Renal pelvis (tissue), 4 donors: ENCODE data around the gene TRIM13. TPM values are rescaled to one million over a fixed set of nuclear protein-coding genes. Genes with fewer than 3 reads are reported as not detected.
A peak's percentile ranks its signal among the peaks of the same experiment; 100 is the strongest.

ENCODE experiments used
- DNase-seq: peaks from one replicate; pipeline ENCODE4 v3.0.0-alpha.2; 2013
- polyA plus RNA-seq, 3 donors: library from polyadenylated mRNA; unstranded; fragments of 120-200 nt; gene quantifications; one replicate each; pipeline ENCODE4 v1.2.1, GENCODE V29; 2013; ENCODE audit not compliant: insufficient read length in 3 of 3

The TRIM13 gene
- polyA plus RNA-seq, 3 donors: 42.4 to 51.1 (median 48.0) TPM

GRCh38 chr13:49993111-49993510, 3.7 kb upstream of the TRIM13 start:
- DNase-seq: no peak

- no peak for DNase-seq
These were observed 3.2 kb upstream of the TRIM13 start for GRCh38 chr13:49993666-49994065.

- no peak for DNase-seq
These were observed 1.2 kb upstream of the TRIM13 start for GRCh38 chr13:49995625-49996101.

GRCh38 chr13:49996161-49996915, 504 bp upstream of the TRIM13 start:
- peak; percentile 91 for DNase-seq

GRCh38 chr13:49997955-49998354, 1.1 kb downstream of the TRIM13 start:
- no peak for DNase-seq

- DNase-seq: no peak
These were observed 2.1 kb downstream of the TRIM13 start for GRCh38 chr13:49998714-49999624.

- DNase-seq: no peak
These were observed 4.4 kb downstream of the TRIM13 start for GRCh38 chr13:50001287-50001686.

GRCh38 chr13:50006426-50007135, 9.7 kb downstream of the TRIM13 start:
- no peak for DNase-seq

- no peak for DNase-seq
These were observed 14.6 kb downstream of the TRIM13 start for GRCh38 chr13:50011461-50011860.

GRCh38 chr13:50012396-50013169, 15.7 kb downstream of the TRIM13 start:
- DNase-seq: no peak

- DNase-seq: no peak
These were observed 17.5 kb downstream of the TRIM13 start for GRCh38 chr13:50014386-50014785.

GRCh38 chr13:50015258-50015657, 18.4 kb downstream of the TRIM13 start, which contains the start of gene KCNRG:
TSS of gene KCNRG (plus strand) at chr13:50015444. CDS start at chr13:50015494, 50 bp downstream.
- DNase-seq: no peak

- DNase-seq: no peak
These were observed 18.9 kb downstream of the TRIM13 start for GRCh38 chr13:50015750-50016149.

- no peak for DNase-seq
These were observed 19.6 kb downstream of the TRIM13 start for GRCh38 chr13:50016444-50016843.

- no peak for DNase-seq
These were observed 21.0 kb downstream of the TRIM13 start for GRCh38 chr13:50017819-50018218.

GRCh38 chr13:50025436-50025835, 28.6 kb downstream of the TRIM13 start:
- DNase-seq: no peak

GRCh38 chr13:50026788-50027473, 30.1 kb downstream of the TRIM13 start:
- DNase-seq: no peak

- DNase-seq: no peak
These were observed 33.5 kb downstream of the TRIM13 start for GRCh38 chr13:50030315-50030714.

GRCh38 chr13:50033725-50034124, 36.9 kb downstream of the TRIM13 start:
- DNase-seq: no peak

- DNase-seq: no peak
These were observed 40.9 kb downstream of the TRIM13 start for GRCh38 chr13:50037788-50038187.

GRCh38 chr13:50038266-50038665, 41.4 kb downstream of the TRIM13 start:
- DNase-seq: no peak
